Glutamatergic neuron (in vitro differentiated cells): ENCODE measurements around the gene PIM3. TPM values are rescaled to one million over a fixed set of nuclear protein-coding genes. Genes with fewer than 3 reads are reported as not detected.
A peak's percentile ranks its signal among the peaks of the same experiment; 100 is the strongest.
"Not testable (repeated sequence)": the region's sequence is repeated elsewhere in the genome, so short reads cannot be mapped to it uniquely, and the experiment has no call there.

Source experiments
- DNase-seq: peaks from one replicate; pipeline ENCODE4 v3.0.0; 2022
- H3K27ac Mint-ChIP-seq: one replicate; pipeline ENCODE4 v1.8.0; 2020; ENCODE audit warnings: mild to moderate bottlenecking, mixed read lengths, inconsistent platforms; ENCODE audit not compliant: unreplicated experiment
- H3K27me3 Mint-ChIP-seq: one replicate; pipeline ENCODE4 v1.8.0; 2020; ENCODE audit warnings: mild to moderate bottlenecking, moderate library complexity, mixed read lengths, inconsistent platforms; ENCODE audit not compliant: unreplicated experiment
- H3K36me3 Mint-ChIP-seq: one replicate; pipeline ENCODE4 v1.8.0; 2020; ENCODE audit warnings: mild to moderate bottlenecking, mixed read lengths, inconsistent platforms; ENCODE audit not compliant: unreplicated experiment
- H3K4me1 Mint-ChIP-seq: one replicate; pipeline ENCODE4 v1.8.0; 2020; ENCODE audit warnings: mild to moderate bottlenecking, low read depth, mixed read lengths, inconsistent platforms; ENCODE audit not compliant: unreplicated experiment
- H3K4me3 Mint-ChIP-seq: one replicate; pipeline ENCODE4 v1.8.0; 2020; ENCODE audit warnings: mild to moderate bottlenecking, mixed read lengths, inconsistent platforms; ENCODE audit not compliant: unreplicated experiment
- H3K9me3 Mint-ChIP-seq: one replicate; pipeline ENCODE4 v1.8.0; 2020; ENCODE audit warnings: mild to moderate bottlenecking, moderate library complexity, mixed read lengths, inconsistent platforms; ENCODE audit not compliant: unreplicated experiment
- total RNA-seq: library from RNA; stranded (reverse); fragmentation: NEBNext Ultra II Directional; extraction: Animal tissue kit (Norgen Biotek cat#: 25700); gene quantifications from one replicate; pipeline ENCODE4 v1.2.1, GENCODE V29; 2021; ENCODE audit not compliant: unreplicated experiment
- TF ChIP-seq, protein P1 (sequence below): fragments of 200-600 bp; sonication (generic); IDR thresholded peaks from one replicate; pipeline ENCODE4 v1.5.0; 2021; ENCODE audit not compliant: partially characterized antibody, unreplicated experiment

Gene PIM3
- total RNA-seq, 1 donor from 2014 or later, result 32.3 TPM

DNA sequence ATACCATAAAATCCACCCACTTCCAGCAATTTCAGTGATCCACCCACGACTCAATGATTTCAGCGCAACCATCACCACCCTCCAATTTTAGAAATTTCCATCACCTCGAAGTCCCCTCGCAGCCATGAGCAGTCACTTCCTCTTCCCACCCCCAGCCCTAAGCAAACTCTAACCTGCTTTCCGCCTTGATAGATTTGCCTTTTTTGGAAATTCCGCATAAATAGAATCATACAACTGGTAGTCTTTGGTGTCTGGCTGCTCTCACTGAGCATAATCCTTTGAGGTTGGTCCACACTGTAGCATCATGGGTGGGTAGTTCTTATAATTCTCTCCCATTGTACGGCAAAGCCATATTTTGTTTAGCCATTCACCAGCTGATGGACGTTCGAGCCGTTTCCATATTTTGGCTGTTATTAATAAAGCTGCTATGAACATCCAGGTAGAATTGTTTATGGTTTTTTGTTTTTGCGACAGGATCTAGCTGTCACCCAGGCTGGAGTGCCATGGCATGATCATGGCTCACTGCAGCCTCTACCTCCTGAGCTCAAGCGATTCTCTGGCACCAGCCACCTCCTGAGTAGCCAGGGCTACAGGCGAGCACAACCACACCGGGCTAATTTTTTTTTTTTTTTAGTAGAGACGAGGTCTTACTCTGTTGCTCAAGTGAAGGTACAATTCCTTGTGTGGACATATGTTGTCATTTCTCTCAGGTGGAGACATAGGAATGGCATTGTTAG is 16.0 kb downstream of the PIM3 start:
- Mint-ChIP-seq H3K4me1 (no peaks in the 10 kb centered on the region), H3K9me3 (peaks cover 11% of the 10 kb centered on the region), H3K4me3 (no peak overlapping the region), H3K36me3 (peaks cover 13% of the 10 kb centered on the region), H3K27ac (peak overlapping the region; percentile 10), H3K27me3 (no peaks in the 10 kb centered on the region)
- DNase-seq, result no peak
- TF ChIP-seq, protein P1, sequence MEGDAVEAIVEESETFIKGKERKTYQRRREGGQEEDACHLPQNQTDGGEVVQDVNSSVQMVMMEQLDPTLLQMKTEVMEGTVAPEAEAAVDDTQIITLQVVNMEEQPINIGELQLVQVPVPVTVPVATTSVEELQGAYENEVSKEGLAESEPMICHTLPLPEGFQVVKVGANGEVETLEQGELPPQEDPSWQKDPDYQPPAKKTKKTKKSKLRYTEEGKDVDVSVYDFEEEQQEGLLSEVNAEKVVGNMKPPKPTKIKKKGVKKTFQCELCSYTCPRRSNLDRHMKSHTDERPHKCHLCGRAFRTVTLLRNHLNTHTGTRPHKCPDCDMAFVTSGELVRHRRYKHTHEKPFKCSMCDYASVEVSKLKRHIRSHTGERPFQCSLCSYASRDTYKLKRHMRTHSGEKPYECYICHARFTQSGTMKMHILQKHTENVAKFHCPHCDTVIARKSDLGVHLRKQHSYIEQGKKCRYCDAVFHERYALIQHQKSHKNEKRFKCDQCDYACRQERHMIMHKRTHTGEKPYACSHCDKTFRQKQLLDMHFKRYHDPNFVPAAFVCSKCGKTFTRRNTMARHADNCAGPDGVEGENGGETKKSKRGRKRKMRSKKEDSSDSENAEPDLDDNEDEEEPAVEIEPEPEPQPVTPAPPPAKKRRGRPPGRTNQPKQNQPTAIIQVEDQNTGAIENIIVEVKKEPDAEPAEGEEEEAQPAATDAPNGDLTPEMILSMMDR, result no peak

DNA sequence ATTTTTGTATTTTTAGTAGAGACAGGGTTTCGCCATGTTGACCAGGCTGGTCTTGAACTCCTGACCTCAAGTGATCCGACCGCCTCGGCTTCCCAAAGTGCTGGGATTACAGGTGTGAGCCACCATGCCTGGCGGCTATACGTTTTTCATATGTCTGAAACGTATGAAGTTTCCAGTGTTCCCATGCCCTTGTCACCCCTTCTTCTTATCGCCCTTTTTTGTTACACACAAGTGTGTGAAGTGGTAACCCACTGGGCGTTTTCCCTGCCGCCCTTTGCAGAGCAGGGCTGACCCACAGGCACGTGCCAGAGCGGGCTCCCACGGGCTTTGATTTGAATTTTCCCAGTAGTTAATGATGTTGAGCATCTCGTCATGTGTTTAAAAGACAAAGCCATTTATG is 17.0 kb downstream of the PIM3 start:
- H3K4me3 Mint-ChIP-seq, result no peak overlapping the region
- peaks cover 2% of the 10 kb centered on the region for H3K27me3 Mint-ChIP-seq
- peak; percentile 16 for DNase-seq
- no peak overlapping the region for H3K27ac Mint-ChIP-seq
- peaks cover 13% of the 10 kb centered on the region for H3K9me3 Mint-ChIP-seq
- H3K4me1 Mint-ChIP-seq, result no peaks in the 10 kb centered on the region
- TF ChIP-seq, protein P1, result no peak
- H3K36me3 Mint-ChIP-seq, result peaks cover 15% of the 10 kb centered on the region

DNA sequence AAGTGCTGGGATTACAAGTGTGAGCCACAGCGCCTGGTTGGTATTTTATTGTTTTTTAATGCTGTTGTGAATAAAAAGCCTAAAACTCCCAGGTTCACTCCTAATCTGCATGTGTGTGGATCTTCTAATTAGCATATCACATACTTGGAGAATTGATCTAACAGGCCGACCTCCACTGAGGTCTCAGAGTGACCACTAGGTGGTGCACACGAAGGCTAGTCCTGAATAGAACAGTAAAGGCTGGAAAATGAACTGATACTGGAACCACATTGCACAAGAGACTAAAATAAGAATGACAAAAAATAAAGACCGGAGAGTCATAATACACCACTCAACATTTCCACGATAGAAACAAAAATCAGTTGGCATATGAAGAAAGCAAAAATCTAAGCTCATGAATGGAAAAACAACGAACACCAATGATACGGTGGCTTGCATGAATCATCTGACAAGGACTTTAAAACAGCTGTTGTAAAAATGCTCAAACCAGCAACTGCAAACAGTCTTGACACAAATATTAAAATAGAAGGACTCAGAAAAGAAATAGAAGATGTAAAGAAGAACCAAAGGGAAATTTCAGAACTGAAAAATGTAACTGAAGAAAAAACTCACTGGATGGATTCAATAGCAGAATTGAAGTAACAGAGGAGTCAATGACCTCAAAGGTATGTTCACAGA is 19.2 kb downstream of the PIM3 start:
- Mint-ChIP-seq H3K27me3 (peaks cover 8% of the 10 kb centered on the region), H3K4me3 (no peak overlapping the region), H3K4me1 (no peaks in the 10 kb centered on the region), H3K27ac (no peak overlapping the region), H3K36me3 (peaks cover 17% of the 10 kb centered on the region), H3K9me3 (peaks cover 16% of the 10 kb centered on the region)
- peak; percentile 50 for DNase-seq
- TF ChIP-seq, protein P1, result peak; percentile 71

GRCh38 chr22:49981799-49982198 is 21.2 kb downstream of the PIM3 start:
- not testable (repeated sequence) for DNase-seq, H3K27me3 Mint-ChIP-seq

GRCh38 chr22:49983148-49984042 is 22.8 kb downstream of the PIM3 start:
- Mint-ChIP-seq H3K4me1 (no peaks in the 10 kb centered on the region), H3K9me3 (peaks cover 14% of the 10 kb centered on the region), H3K36me3 (peaks cover 28% of the 10 kb centered on the region), H3K27me3 (peaks cover 10% of the 10 kb centered on the region), H3K27ac (no peak overlapping the region), H3K4me3 (no peak overlapping the region)
- TF ChIP-seq, protein P1, result peak; percentile 64
- DNase-seq, result no peak

More at GRCh38 chr22:49981799-49982198, 21.2 kb downstream of the PIM3 start:
- not testable (repeated sequence) for H3K4me3 Mint-ChIP-seq, H3K4me1 Mint-ChIP-seq, H3K27ac Mint-ChIP-seq
- Mint-ChIP-seq H3K36me3 (peaks cover 22% of the 10 kb centered on the region), H3K9me3 (peaks cover 14% of the 10 kb centered on the region)
